ENCODE measurements around the gene ERI2.

ERI2 gene, protein sequence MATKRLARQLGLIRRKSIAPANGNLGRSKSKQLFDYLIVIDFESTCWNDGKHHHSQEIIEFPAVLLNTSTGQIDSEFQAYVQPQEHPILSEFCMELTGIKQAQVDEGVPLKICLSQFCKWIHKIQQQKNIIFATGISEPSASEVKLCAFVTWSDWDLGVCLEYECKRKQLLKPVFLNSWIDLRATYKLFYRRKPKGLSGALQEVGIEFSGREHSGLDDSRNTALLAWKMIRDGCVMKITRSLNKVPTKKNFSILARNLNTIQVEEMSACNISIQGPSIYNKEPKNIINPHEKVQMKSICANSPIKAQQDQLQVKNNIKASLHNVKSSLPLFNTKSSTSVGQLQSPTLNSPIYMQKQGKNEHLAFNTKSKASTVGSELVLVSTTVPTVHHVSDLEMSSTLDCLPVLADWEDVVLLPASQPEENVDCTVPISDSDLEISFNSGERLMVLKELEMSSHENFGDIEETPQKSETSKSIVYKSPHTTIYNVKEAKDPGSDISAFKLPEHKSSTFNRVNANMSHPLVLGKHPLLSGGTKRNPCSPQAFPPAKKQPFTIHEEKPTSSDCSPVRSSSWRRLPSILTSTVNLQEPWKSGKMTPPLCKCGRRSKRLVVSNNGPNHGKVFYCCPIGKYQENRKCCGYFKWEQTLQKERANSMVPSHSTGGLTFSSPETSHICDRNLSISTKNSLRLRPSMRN

DNA sequence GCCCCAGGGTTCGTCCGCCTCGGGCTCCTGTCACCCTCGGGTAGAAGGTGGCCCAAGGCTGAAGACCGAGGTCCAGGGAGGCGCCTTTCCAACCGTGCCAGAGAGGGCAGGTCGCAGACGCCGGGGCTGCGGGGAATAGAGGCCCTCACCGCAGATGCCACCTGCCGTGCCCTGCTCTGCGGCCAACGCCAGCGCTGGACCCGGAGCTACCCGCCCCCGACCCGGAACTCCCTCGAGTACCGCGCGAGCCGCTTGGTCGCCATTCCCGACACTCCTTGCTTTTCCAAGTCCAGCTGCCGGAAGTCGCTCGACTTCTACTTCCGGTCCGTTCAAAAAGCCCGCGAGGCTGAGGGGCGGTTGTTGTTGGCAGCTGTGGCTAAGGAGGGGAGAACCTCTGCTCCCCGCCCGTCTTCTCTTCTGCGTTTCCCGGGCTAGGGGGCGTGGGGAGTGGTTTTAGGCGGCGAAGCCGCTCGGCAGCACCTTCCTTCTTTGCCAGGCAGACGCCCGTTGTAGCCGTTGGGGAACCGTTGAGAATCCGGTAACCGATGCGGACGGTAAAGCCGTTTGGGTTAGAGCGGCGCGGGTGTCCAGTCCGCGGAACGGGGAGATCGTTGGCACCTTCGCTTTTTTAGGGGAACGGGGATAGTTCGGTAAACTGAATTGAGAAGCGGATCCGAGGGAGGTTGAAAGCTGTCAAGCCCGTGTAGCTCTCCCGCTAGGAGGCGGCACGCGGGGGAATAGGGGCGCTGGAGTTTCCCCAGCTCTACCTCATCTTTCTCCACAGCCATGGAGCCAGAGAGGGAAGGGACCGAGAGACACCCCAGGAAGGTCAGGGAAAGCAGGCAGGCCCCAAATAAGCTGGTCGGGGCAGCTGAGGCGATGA, at the start of gene ERI2, which contains the start of gene REXO5:
ERI2 (minus strand) TSS at position 305 of the 883 bp plus-strand sequence; CDS start at position 263, 42 bp downstream.
REXO5 (plus strand) TSS at position 360 of the 883 bp plus-strand sequence; CDS start at position 787, 427 bp downstream.
- peak; percentile 80 to 85 for DNase-seq

DNA sequence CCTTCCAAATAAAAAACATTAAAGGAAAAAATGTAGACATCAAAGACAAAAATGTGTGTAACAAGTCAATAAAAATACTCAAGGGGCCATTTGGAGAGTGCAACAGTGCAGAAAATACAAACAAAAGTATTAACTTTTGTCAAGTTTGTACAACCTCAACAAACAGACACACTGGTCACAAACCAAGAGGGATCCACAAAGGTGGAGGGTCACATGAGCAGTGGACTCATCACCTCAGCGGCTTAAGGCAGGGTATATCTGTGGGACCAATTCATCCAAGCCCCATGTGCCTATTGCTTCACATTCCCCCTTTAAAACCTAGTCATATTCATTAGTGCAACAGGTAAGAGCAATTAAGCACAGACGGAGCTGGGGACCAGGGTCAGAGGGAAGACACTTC, 48.7 kb upstream of the ERI2 start:
- no peak for DNase-seq

DNA sequence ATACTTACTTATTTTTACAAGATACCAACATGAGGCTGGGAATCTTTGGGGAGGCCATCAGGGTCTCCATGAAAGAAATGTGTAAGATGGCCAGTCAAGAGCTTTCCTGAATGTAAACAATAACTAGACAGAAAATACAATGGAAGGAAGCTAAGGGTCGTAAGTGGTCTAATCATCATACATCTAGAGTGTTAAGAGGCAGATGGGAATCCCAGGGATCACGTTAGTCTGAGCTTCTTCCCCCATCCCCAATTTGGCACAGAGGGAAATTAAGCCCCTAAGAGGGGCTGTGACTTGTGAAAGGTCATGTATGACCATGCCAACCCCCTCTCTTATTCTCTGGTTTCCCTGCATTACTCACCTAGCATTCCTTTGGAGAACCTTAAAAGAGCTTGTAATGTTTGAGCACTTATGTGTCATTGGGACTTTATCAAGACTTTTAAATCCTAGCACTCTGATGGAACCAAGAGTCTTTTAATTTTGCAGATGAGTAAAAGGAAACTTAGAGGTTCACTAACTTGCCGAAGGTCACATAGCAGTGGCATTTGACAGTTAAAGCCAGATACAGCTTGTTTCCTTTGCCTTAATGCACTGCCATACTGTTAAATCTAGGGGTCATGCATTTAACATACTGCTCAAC, 47.8 kb upstream of the ERI2 start:
- DNase-seq = no peak

DNA sequence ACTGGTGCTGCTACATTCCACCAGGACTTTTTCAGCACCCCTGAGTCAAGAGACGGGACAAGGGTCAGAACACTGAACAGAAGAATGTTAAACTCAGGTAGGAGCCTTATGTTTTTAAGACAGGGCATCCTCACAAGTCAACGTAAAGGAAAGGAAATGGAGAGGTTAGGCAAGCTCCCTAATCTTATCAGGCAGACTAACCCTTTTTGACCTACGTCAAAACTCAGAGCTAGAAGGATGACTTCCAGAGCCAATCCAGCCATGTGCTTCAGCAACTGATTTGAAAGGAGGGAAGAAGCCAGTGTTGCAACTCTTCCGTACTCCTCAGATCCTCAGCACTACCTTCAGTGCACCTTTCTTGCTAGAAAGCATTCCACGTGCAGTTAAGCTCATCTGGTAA, 46.9 kb upstream of the ERI2 start:
- DNase-seq = no peak

DNA sequence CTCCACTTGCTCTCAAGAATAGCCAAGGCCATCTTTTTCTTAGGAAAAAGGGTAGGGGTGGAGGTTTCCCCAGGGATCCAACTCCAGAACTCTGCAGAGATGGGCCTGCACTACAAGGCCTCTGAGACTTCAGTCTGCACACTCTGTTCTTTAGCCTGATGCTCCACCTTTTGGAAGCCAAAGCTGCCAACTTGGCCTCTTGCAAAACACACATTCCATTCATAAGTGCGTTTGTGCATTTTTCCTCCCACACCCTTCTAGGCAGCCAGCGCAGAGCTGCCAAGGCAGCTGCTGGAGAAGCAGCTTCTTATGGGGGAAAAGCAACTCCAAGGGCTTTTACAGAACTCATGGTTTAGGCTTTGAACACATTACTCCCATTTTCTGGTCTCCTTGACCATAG, 45.3 kb upstream of the ERI2 start:
- DNase-seq = no peak

DNA sequence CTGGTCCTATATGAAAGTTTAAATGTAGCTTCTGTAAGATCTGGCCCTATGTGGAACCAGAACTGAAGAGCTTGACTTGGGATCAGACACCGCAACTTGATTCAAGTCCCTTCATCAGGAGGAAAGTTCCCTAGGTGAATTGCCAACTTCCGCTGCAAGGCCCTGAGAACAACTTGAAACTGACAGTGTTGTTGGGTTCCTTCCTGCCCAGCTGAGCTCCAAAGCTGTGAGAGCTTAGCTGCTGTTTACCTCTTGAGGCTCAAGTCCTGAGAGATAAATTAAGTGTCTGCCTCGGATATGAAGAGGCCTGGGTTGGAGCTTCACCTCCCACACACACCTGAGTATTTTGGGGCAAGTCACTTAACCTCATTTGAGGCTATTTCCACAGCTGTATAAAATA, 44.7 kb upstream of the ERI2 start:
- no peak for DNase-seq

DNA sequence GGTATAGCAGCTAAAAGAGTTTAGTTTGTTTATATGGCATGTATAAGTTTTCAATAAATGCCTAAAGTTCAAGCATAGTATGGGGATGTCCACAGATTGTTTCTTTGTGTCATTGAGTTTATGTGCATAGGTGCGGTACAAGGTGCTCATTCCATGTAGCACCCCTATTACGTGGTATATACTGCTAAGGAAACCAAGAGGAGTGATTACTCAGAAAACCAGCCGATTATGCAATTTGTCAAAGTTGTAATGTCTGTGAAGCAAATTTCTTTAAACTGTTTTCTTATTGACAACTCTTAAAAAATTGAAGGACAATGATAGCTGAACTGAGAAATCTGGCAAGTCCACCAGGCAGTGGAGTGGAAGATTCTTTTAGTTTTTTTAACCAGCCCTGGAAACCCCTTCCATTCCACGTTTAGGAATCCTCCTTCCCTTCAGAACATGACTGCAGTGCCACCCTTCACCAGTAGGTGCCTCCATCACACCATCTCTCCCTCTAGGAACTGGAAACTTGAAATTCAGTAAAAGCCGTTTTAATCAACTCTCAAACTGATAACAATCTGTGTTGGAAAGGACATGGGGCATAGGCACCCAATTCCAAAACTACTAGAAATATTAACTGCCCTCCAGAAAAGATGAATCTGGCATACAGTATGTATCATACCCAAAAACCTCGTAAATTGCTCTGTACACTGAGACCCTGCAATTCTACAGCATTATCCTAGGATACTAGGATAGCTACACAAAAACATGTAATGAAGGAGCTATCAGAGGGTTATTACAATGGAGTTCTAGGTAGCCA, 43.5 kb upstream of the ERI2 start:
- peak; percentile 75 to 77 for DNase-seq

DNA sequence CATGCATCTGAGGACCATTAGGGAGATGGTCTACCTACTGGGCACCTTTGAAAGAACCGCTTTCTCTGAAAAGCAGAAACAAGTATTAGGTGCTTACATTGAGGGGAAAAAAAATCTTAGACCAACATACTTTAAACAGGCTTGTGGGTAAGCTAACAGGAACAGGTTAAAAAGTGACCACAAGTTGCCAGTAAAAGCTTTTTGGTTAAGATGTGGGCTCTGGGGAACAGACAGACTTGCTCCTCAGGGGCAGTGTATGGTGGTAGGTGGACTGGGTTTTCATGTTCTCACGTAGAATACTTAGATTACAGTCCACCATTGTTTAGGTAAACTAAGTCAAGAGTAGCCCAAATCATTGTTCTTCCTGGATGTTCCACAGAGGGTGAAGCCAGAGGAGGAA, 41.3 kb upstream of the ERI2 start:
- no peak for DNase-seq

DNA sequence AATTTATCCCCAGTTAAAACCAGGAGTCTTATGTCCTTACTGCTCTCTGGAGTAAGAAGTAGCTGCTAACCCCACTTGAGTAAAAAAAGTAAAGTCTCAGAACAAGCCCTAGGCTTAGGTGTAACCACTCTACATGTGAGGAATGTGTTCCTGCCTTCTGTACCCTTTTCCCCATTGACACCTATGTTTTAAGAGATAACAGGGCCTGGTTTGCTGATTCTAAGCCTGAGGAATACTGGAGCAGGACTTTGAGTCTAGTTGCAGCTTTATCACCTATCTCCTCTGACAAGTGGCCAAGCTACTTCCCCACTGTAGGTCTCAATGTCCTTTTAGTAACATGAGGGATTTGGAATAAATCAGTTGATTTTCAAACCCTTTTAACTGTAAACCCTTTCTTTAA, 40.3 kb upstream of the ERI2 start:
- DNase-seq = no peak

DNA sequence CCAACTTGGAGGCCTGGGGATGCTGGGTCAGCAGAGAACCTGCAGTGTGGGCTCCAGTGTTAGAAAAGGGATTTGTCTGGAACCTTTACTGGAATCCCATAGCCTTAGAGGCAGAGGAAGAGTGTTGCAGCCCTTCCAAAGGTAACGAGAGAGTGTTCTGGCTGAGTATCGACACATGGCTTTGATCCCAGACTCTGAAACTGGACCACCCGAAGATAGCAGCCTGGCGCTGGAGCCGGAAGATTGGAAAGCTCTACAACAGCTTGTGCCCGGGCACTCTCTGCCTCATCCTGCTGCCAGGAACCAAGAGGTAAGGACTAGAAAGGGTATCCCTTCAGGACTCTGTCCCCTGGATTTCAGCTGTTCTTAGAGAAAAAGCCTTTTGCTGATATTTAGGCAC, 39.8 kb upstream of the ERI2 start:
- no peak for DNase-seq

DNA sequence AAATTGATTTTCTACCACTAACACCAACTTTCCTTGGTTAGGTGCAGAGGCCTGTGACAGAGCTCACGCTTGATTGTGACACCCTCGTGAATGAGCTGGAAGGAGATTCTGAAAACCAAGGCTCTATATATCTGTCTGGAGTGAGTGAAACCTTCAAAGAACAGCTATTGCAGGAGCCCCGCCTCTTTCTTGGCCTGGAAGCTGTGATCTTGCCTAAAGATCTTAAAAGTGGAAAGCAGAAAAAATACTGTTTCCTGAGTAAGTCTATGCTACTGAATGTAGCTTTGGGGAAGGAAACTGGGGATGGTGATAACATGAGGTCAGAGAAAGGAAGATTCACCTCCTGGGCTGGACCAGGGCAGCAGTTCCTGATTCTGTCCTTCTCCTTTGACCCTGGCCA, 38.3 kb upstream of the ERI2 start:
- DNase-seq = peak in 1 of 2 donors; percentile 13

DNA sequence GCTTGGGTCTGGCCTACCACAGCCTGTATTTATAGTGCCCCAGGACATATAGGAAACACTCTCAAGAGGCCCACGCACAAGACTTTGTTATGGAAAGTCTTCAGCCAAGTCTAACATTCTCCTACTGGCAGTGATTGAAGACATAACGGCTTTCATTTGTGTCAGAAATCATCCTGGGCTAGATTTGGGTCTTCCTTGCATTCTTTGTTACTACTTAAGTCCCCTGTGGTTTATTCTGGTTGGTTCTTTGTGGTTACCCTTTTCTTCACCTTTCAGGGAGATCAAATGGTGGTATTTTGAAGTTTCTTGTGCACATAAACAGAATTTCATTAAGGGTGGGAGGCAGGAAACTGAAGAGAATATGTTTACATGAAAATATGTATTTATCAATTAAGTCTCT, 37.8 kb upstream of the ERI2 start:
- DNase-seq = no peak

DNA sequence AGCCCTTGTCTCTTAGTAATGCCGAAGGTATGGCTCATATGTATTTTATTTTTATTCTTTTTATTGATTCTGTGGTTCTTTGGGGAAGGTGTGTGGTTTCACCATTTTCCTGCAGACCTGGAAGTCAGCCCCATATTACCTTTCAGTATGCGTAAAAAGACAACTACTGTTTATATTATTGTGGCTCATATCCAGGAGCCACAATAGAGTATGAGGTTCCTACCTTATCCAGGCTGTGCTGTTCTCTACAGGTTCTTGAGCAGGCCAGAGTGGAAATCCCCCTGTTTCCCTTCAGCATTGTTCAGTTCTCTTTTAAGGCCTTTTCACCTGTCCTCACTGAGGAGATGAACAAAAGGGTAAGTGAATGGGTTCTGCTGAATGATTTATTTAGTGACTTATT, 33.2 kb upstream of the ERI2 start:
- no peak for DNase-seq

DNA sequence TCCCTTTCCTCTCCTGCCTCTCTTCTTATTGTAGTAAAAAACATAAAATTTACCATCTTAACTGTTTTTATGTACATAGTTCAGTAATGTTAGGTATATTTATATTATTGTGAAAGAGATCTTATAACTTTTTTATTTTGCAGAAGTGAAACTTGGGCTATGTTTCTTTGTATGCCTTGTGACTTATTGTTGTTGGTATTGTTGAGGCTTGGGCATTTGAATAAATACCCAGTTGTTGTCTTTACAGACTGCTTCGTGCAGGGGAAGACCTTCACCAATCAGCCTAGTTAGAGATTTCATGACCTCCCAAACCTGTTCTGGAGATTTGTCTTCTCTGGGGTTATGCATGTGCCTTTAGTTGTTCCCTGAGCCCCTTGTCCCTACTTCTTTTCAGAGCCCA, 32.0 kb upstream of the ERI2 start:
- no peak for DNase-seq

DNA sequence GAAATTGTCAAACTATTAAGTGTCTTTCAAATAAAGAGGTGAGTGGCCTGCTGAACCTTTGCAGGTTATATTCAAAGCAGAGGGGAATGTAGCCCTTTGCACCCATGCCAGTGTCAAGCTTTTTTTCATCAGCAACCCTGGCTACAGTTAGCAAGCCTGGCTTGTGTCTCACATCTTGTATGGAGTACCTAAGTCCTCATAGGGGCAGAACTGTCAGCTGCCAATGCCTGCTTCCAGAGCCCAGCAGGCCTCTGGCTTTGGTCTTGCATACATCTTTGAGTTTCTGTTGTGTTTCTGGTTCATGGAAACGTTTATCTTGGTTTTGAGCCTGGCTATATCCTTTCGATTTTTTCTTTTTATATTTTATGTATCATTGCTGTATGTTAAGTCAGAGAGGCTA, 26.8 kb upstream of the ERI2 start:
- DNase-seq = no peak

DNA sequence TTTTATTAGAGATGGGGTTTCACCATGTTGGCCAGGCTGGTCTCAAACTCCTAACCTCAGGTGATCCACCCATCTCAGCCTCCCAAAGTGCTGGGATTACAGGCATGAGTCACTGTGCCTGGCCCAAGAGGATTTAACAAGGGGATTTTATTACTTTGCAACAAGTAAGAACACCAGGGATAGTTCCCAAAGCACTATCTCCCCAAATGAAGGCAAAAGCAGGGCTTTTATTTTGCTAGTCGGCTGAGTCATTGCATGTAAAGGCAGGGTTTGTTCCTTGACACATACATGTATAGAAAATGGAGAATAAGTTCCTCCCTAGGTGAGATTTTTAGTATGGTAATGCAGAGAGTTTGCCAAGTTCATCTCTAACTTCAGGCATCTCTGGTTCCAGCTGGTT, 24.1 kb upstream of the ERI2 start:
- no peak for DNase-seq

DNA sequence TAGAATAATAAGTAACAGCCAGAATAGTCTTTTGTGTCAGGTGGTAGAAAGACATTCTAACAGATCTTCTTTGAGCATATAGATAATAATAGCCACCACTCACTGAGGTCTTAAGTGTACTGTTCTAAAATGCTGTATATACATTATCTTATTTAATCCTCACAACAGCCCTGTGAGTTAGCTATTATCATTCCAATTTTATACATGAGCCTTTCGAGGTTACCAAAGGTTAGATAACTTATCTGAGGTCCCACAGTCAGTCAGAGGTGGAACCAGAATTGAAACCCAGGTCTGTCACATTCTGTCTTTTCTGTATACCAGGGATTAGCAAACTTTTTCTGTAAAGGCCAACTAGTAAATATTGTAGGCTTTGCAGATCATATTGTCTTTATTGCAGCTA, 23.3 kb upstream of the ERI2 start:
- DNase-seq = no peak

DNA sequence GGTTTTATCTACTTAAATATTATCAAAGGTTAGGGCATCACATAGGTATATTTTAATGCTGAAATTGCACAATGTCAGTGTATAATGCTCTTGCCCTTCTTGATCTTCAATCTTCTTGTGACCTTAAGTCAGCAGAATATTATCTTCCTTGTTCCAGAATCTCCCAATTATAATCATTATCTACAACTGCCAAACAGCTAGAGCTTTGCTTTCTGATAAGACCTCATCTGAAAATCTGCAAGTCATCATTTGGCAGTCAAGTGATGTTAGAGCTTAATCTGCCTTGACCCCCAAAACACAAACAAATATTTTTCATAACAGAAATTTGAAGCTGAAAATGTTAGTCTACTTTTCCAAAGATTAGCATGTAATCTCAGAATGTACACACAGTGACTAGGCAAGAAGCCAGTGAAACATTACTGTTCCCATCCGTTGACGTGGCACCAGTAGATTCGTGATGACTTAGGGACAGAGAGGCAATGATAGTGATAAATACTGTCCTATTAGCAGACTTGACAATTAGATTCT, 19.8 kb upstream of the ERI2 start:
- no peak for DNase-seq

DNA sequence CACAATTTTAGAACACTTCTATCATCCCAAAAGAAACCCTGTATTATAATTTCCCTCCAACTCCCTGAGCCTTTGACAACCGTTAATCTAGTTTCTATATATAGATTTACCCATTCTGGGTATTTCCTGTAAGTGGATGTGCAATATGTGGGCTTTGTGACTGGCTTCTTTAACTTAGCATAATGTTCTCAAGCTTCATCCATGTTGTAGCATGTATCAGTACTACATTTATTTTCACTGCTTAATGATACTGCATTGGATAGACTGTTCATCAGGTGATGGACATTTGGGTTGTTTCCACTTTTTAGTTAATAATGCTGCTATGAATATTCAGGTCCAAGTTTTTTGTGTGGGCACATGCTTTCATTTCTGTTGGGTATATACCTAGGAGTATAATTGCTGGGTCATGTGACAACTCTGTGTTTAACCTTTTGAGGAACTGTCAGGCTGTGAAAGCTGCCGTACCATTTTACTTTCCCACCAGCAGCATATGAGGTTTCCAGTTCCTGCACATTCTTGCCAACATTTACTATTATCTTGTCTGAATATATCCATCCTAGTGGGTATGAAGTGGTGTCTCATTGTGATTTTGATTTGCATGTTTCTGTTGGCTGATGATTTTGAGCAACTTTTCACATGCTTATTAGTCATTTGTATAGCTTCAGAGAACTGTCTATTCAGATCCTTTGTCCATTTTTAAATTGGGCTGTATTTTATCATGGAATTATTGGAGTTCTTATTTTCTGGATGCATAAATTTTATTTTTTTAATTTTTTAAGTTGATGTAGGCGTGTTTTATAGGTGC, 16.5 kb upstream of the ERI2 start:
- no peak for DNase-seq

DNA sequence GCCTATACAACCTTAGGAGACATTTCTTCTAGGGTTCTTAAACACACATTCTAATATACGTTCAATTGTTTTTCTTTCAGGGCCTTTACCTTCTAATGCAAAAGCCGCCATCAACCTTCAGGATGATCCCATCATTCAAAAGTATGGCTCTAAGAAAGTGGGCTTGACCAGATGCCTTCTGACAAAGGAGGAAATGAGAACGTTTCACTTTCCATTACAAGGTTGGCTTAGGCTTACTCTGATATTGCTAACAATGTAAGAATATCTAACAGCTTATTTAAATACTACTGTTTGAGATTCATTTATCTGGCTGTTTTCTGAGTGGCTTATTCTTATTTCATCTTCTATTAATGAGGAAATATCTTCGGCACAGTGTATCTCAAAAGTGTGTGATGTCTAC, 15.4 kb upstream of the ERI2 start:
- no peak for DNase-seq

All from stimulated activated CD4-positive, alpha-beta T cell treated with anti-CD3 and anti-CD28 coated beads, Interleukin-2, amount 100 ng/mL, for 24 hours (primary cell).